ENCODE data around the gene NIPAL4. TPM values are rescaled to one million over a fixed set of nuclear protein-coding genes. Genes with fewer than 3 reads are reported as not detected.

Gene NIPAL4
- total and polyA plus RNA-seq, 8 donors, result 0.07 TPM; not detected in 7

- no peak for TF ChIP-seq CTCF (IDR thresholded peaks at IDR 0.05)
- no peaks in the 10 kb centered on the region for H3K4me1 ChIP-seq
- H3K4me3 ChIP-seq, result no peak overlapping the region
- DNase-seq (no peak), ATAC-seq (no peak), FAIRE-seq (no peak)
- no peak overlapping the region for H3K27ac ChIP-seq
- intact Hi-C loops (cut with DNase I), result no loop called here
- no peaks in the 10 kb centered on the region for H3K36me3 ChIP-seq
- 78 to 80% methylated on average over 14 of the region's 14 CpGs for WGBS, 2 donors
- H3K9me3 ChIP-seq, result no peaks in the 10 kb centered on the region
- H3K27me3 ChIP-seq, result no peaks in the 10 kb centered on the region
Observed at GRCh38 chr5:157506981-157507780, 47.2 kb downstream of the NIPAL4 start.

- Histone ChIP-seq H3K27ac (no peak overlapping the region), H3K27me3 (no peaks in the 10 kb centered on the region), H3K36me3 (no peaks in the 10 kb centered on the region), H3K4me3 (no peak overlapping the region), H3K4me1 (no peaks in the 10 kb centered on the region), H3K9me3 (no peaks in the 10 kb centered on the region)
- ATAC-seq (no peak), DNase-seq (no peak), FAIRE-seq (no peak)
- no peak for TF ChIP-seq CTCF (IDR thresholded peaks at IDR 0.05)
- intact Hi-C loops (cut with DNase I), result no loop called here
- WGBS, 2 donors, result 90% methylated on average over 9 of the region's 9 CpGs
Observed at GRCh38 chr5:157509093-157509492, 49.1 kb downstream of the NIPAL4 start.

GRCh38 chr5:157509587-157509986 is 49.6 kb downstream of the NIPAL4 start:
- no peak for DNase-seq
- intact Hi-C loops (cut with DNase I), result no loop called here
- FAIRE-seq, result no peak
- no peaks in the 10 kb centered on the region for H3K4me1 ChIP-seq
- H3K9me3 ChIP-seq, result no peaks in the 10 kb centered on the region
- H3K27ac ChIP-seq, result no peak overlapping the region
- no peak overlapping the region for H3K4me3 ChIP-seq
- no peak for ATAC-seq
- no peaks in the 10 kb centered on the region for H3K36me3 ChIP-seq
- no peaks in the 10 kb centered on the region for H3K27me3 ChIP-seq
- no peak for TF ChIP-seq CTCF (IDR thresholded peaks at IDR 0.05)

DNA sequence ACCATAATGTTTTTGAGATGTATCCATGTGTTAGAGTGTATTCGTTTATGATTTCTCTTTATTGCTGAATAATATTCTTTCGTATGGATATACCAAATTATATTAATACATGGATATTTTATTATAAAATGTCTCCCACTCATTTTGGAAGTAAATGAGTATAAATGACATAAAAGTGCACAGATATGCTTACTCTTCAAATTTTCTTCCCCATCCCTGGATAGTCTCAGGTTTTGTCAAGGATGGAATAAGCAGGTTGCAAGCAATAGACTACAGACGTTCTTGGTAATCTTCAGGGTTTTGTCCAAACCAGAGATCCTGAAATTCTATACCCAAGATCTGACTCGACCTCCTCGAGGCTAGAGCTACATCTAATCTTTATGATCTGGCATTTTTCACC is 50.7 kb downstream of the NIPAL4 start:
- no peak for TF ChIP-seq CTCF (IDR thresholded peaks at IDR 0.05)
- DNase-seq (no peak), ATAC-seq (no peak), FAIRE-seq (no peak)
- intact Hi-C loops (cut with DNase I), result no loop called here
- WGBS, 2 donors, result 88% methylated on average over 5 of the region's 5 CpGs
- Histone ChIP-seq H3K36me3 (no peaks in the 10 kb centered on the region), H3K4me1 (no peaks in the 10 kb centered on the region), H3K27ac (no peak overlapping the region), H3K27me3 (no peaks in the 10 kb centered on the region), H3K4me3 (no peak overlapping the region), H3K9me3 (no peaks in the 10 kb centered on the region)
